Hindlimb muscle (tissue), 1 donor: ENCODE results near the gene SIRT5. TPM values are rescaled to one million over a fixed set of nuclear protein-coding genes. Genes with fewer than 3 reads are reported as not detected.

ENCODE experiments used
- DNase-seq: peaks from one replicate; pipeline ENCODE4 v3.0.0-alpha.2; 2013
- polyA plus RNA-seq: library from polyadenylated mRNA; unstranded; fragments of 120-200 nt; gene quantifications from one replicate; pipeline ENCODE4 v1.2.1, GENCODE V29; 2013; ENCODE audit not compliant: insufficient read length

Gene SIRT5
- polyA plus RNA-seq = 8.4 TPM

DNA sequence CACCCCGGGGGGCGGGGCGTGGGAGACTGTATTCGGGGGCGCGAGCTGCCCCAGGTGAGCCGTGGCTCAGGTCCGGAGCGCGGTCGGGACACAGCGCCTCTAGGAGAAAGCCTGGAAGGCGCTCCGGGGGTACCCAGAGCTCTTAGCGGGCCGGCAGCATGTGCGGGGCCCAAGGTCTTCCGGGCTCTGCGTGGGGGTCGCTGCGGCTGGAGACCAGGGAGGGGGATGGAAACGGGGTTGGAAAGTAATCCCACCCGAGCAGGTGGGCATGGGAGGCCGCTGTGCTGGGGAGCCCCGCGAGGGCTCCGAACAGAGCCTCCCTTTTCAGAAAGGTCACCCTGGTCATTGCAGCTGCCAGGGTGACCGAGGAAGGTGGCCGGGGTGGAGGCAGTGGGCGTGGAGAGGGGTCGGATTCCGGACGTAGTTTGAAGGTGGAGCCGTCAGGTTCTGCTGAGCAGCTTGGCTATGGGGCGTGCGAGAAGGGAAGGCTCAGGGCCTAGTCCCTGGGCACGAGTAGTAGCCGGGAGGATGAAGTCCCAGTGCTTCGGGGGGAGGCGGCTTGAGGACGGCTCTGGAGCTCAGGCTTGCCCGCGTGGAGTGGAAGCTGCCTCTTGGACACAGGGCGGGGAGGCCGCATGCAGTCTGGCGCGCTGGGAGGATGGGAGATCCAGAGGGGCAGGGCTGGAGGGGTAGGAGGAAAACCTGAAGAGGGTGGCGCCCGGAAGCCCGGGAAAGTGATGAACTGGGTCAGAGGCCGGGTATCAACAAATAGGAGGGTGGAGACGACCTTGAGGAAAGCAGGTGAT lies at the start of gene SIRT5:
Gene SIRT5, plus strand, starts transcription at position 31 of the 806 bp plus-strand sequence. CDS start 9,510 bp downstream, outside the sequence.
- DNase-seq = peak; percentile 71

- DNase-seq = no peak
Observed at GRCh38 chr6:13524801-13525508, 49.4 kb upstream of the SIRT5 start.

DNA sequence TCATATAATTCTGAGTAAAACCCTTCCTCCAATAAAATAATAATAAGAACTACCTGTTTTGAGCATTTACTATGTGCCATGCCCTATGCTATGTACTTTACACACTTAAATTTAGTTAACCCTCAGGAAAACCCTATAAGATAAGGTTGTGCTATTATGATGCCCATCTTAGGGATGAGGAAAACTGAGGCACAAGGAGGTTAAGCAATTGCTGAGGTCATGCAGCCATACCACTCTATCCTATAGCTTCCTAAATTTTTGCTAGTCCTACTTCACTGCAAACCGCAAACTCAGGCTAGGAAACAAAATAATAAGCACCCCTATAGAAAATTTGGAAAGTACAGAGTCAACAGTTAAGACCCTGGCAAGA lies 48.1 kb upstream of the SIRT5 start:
- DNase-seq = no peak

- DNase-seq = no peak
Observed at GRCh38 chr6:13526727-13527670, 47.4 kb upstream of the SIRT5 start.

DNA sequence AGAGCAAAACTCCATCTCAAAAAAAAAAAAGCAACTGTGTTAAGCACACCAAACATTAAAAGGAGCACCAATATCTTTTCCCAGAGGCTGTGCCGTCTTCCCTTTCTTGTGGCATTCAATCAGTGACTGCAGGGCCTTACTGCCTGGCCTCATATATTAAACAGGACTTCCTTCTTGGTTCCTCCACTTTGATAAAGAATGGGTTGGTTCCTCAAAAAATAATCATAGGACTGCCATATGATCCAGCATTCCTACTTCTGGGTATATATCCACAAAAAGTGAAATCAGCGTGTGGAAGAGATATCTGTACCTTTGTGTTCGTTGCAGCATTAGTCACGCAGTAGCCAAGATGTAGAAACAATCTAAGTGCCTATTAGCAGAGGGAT lies 46.7 kb upstream of the SIRT5 start:
- no peak for DNase-seq

DNA sequence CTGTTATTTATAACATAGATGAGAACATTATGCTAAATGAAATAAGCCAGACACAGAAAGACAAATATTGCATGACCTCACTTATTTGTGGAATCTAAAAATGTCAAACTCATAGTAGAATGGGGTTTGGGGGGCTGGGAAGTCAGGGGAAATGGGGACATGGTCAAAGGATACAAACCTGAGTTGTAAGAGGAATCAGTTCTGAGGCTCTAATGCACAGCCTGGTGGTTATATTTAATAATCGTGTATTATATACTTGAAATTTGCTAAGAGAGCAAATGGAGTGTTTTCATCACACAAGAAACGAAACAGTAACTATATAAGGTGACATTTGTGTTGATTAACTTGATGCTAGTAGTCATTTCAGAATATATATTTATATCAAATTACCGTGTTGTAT lies 46.2 kb upstream of the SIRT5 start:
- no peak for DNase-seq

- no peak for DNase-seq
Observed at GRCh38 chr6:13528777-13529343, 45.5 kb upstream of the SIRT5 start.

GRCh38 chr6:13531956-13532355 lies 42.4 kb upstream of the SIRT5 start:
- DNase-seq = no peak

DNA sequence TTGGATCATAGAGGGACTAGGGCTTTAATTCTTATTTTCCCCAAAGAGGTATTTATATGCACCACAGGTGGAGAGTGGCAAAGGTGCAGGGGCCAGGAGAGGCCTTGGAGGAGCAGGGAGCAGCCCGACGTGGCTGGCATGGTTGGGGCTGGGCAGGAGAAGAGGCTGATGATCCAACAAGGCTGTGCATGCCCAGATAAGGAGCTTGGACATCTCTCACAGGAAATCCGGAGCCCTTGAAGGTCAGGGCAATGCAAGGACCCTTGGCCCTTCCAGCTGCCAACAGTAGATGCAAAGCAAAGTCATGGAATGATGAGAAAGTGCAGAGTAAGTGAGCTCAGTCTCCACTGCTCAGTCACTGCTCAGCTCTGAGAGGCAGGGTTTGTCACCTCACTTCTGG lies 39.9 kb upstream of the SIRT5 start:
- DNase-seq = no peak

DNA sequence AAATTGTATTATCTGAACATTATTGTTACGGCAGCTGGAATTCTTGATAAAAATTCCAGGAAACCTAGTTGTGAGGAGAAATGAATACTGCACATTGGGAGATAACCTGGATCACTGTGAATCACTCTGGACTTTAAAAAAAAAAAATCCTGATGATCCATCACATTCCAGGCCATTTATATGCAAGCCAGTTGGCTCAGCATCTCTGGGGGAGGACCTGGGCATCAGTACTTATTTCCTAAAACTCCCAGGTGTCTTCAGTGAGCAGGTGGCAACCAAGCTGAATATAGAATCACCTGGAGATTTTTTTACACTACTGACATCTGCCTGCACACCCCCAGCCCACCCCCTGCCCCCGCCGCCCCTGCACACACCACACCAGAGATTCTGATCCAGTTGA lies 39.1 kb upstream of the SIRT5 start:
- no peak for DNase-seq

GRCh38 chr6:13536796-13537526 lies 37.4 kb upstream of the SIRT5 start:
- DNase-seq = no peak

- no peak for DNase-seq
Observed at GRCh38 chr6:13537527-13537897, 36.9 kb upstream of the SIRT5 start.

GRCh38 chr6:13538084-13538483 lies 36.3 kb upstream of the SIRT5 start:
- DNase-seq = peak; percentile 30

DNA sequence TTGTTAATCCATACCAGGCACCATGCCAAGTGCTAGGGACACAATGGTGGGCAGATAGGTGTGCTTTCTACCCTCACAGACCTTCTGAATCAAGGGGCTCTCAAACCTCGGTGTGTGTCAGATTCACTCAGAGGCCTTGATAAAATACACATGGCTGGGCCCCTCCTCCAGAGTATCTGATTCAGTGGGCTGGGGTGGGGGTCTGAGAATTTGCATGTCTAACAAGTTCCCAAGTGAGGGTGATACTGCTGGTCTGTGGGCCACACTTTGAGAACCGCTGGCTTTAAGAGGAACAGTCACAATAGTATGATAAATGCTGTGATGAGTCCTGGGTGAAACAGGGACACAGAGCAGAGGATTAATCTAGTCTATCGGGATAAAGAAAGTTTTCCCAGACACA lies 35.8 kb upstream of the SIRT5 start:
- no peak for DNase-seq

GRCh38 chr6:13539572-13539971 lies 34.8 kb upstream of the SIRT5 start:
- no peak for DNase-seq

DNA sequence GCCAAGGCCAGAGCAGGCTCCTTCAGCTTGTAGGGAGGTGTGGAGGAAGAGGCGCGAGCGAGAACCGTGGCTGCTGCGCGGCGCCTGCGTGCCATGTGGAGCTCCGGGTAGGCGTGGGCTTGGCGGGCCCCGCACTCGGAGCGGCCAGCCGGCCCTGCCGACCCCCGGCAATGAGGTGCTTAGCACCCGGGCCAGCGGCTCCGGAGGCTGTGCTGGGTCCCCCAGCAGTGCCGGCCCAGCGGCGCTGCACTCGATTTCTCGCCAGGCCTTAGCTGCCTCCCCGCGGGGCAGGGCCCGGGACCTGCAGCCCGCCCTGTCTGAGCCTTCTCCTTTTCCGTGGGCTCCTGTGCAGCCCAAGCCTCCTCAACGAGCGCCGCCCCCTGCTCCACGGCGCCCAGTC lies 32.9 kb upstream of the SIRT5 start:
- DNase-seq = no peak

DNA sequence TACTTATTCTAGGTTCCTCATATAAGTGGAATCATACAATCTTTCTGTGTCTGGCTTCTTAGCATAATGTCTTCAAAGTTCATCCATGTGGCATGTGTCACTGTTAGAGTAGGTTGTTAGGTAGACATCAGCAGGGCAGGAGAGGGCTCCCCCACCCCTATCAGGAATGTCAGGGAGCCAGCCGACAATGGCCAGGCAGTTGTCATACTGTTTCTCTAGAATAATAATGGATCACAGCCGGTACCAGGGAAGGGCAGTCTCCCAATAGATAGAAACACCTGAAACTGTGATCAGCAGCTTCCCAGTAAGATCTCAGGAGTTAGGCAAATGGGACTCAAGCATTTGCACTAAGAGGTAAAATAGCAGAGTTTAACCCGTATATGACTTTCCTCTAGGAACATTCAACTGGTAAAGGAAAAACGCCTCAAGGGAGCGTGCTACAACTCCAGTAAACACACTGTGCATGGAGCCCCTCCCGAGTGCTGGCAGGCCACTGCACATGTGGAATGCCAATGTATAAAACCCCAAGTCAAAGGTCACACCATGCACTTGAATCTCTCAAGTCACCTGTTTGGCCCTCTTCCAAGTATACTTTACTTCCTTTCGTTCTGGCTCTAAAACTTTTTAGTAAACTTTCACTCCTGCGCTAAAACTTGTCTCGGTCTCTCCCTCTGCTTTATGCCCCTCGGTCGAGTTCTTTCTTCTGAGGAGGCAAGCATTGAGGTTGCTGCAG lies 29.8 kb upstream of the SIRT5 start:
- no peak for DNase-seq

DNA sequence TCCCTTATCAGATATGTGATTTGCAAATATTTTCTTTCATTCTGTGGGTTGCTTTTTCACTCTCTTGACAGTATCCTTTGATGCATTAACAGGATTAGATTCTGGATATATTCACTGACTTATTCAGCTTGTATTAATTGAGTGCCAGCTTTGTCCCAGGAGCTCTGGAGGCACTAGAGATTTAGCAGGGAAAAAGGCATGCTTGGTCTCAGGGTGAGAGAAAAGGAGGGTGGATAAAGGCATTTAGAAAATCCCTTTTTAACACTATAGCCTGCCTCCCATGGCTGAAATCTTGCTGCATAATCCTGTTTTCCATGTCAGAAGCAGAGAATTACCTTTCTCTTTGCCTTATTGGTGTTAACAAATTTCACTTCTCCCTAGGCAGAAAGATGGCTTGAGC lies 28.5 kb upstream of the SIRT5 start:
- no peak for DNase-seq

DNA sequence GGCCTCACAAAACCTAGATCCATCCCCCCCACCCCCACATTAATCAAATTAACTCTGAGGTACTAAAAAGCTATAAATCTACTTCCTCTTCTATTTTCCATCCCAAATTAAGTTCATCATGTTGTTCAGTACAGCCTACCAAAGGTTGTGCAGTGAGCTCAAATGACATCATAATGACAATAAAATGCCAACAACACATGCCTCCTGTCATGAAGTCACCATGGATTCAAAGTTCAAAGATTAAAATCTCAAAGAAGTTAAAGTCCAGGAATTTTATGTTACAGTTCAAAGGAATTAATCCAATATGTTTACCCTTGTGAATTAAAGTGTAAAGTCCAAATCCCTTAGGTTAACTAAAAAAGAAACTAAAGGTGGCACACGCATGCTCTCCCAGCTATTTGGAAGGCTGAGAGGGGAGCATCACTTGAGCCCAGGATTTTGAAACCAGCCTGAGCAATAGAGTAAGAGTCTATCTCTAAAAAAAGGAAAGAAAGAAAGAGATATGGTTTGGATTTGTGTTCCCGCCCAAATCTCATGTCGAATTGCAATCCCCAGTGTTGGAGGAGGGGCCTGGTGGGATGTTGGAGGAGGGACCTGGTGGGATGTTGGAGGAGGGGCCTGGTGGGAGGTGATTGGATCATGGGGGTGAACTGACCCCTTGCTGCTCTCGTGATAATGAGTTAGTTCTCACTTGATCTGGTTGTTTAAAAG lies 25.7 kb upstream of the SIRT5 start:
- DNase-seq = no peak

GRCh38 chr6:13550656-13551055 lies 23.7 kb upstream of the SIRT5 start:
- DNase-seq = no peak

- no peak for DNase-seq
Observed at GRCh38 chr6:13553646-13554045, 20.8 kb upstream of the SIRT5 start.
